ENCODE data around the gene SECISBP2.
"Not testable (repeated sequence)": the region's sequence is repeated elsewhere in the genome, so short reads cannot be mapped to it uniquely, and the experiment has no call there.

Gene SECISBP2

GRCh38 chr9:89364666-89365531, 46.6 kb downstream of the SECISBP2 start:
- DNase-seq (ENCODE audit: low read depth): no peak

DNA sequence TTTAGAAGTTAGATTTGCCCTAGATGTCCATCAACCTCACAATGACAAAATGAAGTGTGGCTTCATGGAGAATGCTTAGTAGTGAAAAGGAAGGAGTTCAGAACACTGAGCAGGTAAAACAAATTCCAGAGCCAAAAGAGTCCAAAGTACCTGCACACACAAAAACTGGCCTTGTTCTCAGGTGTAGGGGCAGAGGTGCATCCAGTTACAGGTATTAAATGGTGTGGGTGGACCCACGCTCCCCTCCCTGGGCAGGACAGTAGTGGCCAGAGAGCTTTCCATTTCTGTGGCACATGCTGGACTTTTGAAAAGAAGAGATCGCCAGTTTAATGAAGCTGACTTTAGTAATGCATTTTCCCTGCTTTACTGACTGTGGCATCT, 47.2 kb downstream of the SECISBP2 start:
- DNase-seq (ENCODE audit: low read depth): no peak

GRCh38 chr9:89366711-89367110, 48.4 kb downstream of the SECISBP2 start:
- no peak for DNase-seq (ENCODE audit: low read depth)

- DNase-seq (ENCODE audit: low read depth): no peak
These were observed 49.0 kb downstream of the SECISBP2 start for GRCh38 chr9:89367281-89367680.

- DNase-seq (ENCODE audit: low read depth): no peak
These were observed 49.6 kb downstream of the SECISBP2 start for GRCh38 chr9:89367726-89368437.

DNA sequence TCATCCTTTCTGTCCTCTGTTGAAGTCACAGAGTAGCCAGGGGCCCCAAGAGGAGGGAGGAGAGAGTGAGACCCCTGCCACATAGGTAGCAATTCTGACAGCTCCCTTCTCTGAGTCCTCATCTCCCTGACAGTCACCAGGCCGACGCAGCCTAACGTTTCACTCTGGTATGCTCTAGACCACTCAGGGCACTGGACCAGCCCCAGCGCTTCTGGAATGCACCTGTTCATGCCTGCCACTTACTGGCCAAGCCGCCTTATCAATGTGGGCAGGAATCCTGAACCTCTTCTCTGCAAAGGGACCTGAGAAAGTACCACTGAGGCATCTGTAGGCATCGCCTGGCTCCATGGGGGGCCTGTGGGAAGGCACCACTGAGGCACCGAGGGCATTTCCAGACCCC, 50.2 kb downstream of the SECISBP2 start:
- no peak for DNase-seq (ENCODE audit: low read depth)

GRCh38 chr9:89368978-89369377, 50.7 kb downstream of the SECISBP2 start:
- DNase-seq (ENCODE audit: low read depth): no peak

- DNase-seq (ENCODE audit: low read depth): no peak
These were observed 52.3 kb downstream of the SECISBP2 start for GRCh38 chr9:89370593-89370992.

- DNase-seq (ENCODE audit: low read depth): not testable (repeated sequence)
These were observed 53.5 kb downstream of the SECISBP2 start for GRCh38 chr9:89371791-89372190.

- no peak for DNase-seq (ENCODE audit: low read depth)
These were observed 54.0 kb downstream of the SECISBP2 start for GRCh38 chr9:89372230-89372816.

- DNase-seq (ENCODE audit: low read depth): no peak
These were observed 54.7 kb downstream of the SECISBP2 start for GRCh38 chr9:89372979-89373378.

GRCh38 chr9:89374176-89374575, 55.9 kb downstream of the SECISBP2 start:
- no peak for DNase-seq (ENCODE audit: low read depth)

DNA sequence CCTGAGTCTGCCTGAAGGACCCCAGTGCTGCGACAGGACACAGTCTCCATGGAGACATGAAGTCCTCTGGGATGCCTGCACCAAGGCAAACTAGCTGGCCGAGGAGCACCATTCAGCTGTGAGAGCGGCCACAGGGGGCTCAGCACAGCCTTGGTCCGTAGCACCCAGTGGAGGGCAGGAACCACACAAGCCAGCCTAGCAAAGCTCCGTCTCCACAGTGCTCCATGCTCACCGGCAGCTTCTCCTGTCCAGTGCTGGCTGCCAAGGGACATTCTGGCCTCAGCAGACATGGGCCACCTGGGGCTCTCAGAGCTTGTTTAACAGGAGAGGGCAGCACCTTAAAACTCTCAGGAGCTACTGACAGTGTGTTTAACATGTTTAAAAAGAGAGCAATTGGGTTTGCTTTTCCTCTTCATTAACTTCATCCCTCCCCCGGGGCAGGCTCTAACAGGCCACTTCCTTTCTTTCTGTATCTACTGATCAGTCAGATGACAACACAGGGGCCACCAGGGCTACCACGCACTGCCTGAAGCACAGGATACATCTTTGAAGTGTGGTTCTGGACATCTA, 57.0 kb downstream of the SECISBP2 start:
- DNase-seq (ENCODE audit: low read depth): no peak

- DNase-seq (ENCODE audit: low read depth): no peak
These were observed 58.0 kb downstream of the SECISBP2 start for GRCh38 chr9:89376286-89376685.

GRCh38 chr9:89376741-89377351, 58.5 kb downstream of the SECISBP2 start:
- DNase-seq (ENCODE audit: low read depth): no peak

GRCh38 chr9:89377411-89377810, 59.1 kb downstream of the SECISBP2 start:
- no peak for DNase-seq (ENCODE audit: low read depth)

GRCh38 chr9:89378541-89378940, 60.2 kb downstream of the SECISBP2 start:
- DNase-seq (ENCODE audit: low read depth): no peak

- no peak for DNase-seq (ENCODE audit: low read depth)
These were observed 60.7 kb downstream of the SECISBP2 start for GRCh38 chr9:89379031-89379430.

DNA sequence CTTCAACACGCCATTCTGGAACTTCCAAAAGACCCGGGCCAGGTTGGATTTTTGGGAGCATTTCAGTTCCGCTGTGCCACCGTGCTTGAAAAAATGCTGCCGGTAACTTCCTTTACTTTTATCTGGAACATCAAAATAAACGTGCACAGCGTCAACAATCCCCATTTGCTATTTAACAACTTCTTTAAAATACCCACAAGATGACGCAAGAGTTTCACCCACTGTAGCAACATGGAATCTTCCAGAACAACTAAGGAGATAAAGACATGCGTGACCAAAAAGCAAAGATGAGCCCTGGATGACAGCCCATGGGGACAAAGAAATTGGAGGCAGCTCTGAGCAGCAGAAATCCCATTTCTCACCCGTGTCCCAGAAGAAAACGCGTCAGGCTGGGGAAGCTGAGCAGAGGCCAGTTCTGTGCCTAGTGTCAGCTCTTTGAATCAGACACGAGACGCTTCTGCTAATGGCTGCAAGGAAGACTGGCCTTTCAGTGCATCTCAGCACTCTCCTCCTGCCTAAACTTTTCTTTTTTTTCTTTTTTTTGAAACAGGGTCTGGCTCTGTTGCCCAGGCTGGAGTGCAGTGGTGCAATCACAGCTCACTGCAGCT, 61.3 kb downstream of the SECISBP2 start:
- DNase-seq (ENCODE audit: low read depth): no peak

DNA sequence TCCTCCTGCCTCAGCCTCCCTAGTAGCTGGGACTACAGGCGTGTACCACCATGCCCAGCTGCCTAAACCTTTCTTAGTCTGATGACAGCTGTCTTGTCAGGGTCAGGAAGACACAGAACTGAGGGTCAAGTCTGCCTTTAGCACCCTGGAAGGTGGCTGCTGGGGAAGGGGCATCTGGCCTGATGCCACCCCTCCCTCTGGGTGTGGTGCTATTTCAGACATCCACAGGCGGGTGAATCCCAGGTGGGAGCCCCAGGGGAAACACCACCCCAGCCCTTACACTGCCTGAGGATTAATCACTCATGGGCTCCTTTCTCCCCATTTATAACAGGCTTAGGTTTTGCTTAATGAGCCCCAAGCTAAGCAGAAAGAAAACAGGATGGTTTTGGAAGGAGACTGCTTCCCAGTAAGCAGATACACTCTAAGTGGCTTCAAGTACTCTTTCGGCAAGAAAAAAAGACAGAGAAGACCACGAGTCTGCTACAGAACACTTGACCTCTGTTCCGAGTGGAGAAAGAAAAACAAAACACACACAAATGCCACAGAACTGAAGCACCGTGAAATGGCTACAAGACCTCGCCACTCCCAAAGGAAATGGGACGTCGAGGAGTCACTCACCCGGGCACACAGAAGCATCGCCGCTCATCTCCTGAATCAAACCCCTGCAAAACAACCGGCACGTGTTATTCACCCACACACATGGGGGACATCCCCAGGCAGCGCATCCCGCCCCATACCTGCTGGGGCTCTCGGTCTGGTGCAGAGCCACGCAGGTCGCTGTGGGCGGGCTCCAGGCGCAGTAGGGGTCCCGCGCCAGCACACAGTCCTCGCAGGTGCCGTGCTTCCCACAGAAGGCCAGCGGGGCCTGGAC, 62.4 kb downstream of the SECISBP2 start:
- no peak for DNase-seq (ENCODE audit: low read depth)

DNA sequence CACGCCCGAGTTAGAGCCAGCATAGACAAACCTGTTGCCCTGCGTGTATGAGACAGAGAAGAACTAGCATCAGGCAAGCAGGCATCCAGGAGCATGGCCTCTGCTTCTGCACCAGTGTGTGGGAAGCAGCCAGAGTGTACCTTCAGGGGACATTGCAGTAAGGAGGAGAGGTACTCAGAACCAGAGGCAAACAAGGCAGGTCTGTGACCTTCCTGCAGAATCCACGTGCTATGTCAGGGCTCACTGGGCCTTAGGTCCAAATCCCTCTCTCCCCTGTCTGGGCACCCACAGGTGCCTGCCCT, 63.0 kb downstream of the SECISBP2 start:
- no peak for DNase-seq (ENCODE audit: low read depth)
